Measurements from ENCODE around the gene CYP19A1.

CYP19A1 gene

GRCh38 chr15:51269496-51269895, 68.9 kb downstream of the CYP19A1 start:
- TF ChIP-seq CTCF (IDR thresholded peaks at IDR 0.05; ENCODE audit: low read depth, low read length): no peak
- H3K4me3 ChIP-seq (ENCODE audit: low read depth, low read length): no peak overlapping the region

- peak overlapping the region; percentile 41 for H3K4me3 ChIP-seq (ENCODE audit: low read depth, low read length)
- TF ChIP-seq CTCF (IDR thresholded peaks at IDR 0.05; ENCODE audit: low read depth, low read length): no peak
Measured at GRCh38 chr15:51267703-51268083, 70.7 kb downstream of the CYP19A1 start.

- TF ChIP-seq CTCF (IDR thresholded peaks at IDR 0.05; ENCODE audit: low read depth, low read length): no peak
- peak overlapping the region; percentile 41 for H3K4me3 ChIP-seq (ENCODE audit: low read depth, low read length)
Measured at GRCh38 chr15:51267051-51267702, 71.2 kb downstream of the CYP19A1 start.

GRCh38 chr15:51266656-51267050, 71.7 kb downstream of the CYP19A1 start:
- no peak for TF ChIP-seq CTCF (IDR thresholded peaks at IDR 0.05; ENCODE audit: low read depth, low read length)
- no peak overlapping the region for H3K4me3 ChIP-seq (ENCODE audit: low read depth, low read length)

- H3K4me3 ChIP-seq (ENCODE audit: low read depth, low read length): no peak overlapping the region
- TF ChIP-seq CTCF (IDR thresholded peaks at IDR 0.05; ENCODE audit: low read depth, low read length): no peak
Measured at GRCh38 chr15:51265037-51265555, 73.3 kb downstream of the CYP19A1 start.

- H3K4me3 ChIP-seq (ENCODE audit: low read depth, low read length): no peak overlapping the region
- TF ChIP-seq CTCF (IDR thresholded peaks at IDR 0.05; ENCODE audit: low read depth, low read length): no peak
Measured at GRCh38 chr15:51263726-51264125, 74.7 kb downstream of the CYP19A1 start.

GRCh38 chr15:51263116-51263515, 75.3 kb downstream of the CYP19A1 start:
- H3K4me3 ChIP-seq (ENCODE audit: low read depth, low read length): no peak overlapping the region
- no peak for TF ChIP-seq CTCF (IDR thresholded peaks at IDR 0.05; ENCODE audit: low read depth, low read length)
